DOHH2 (cell line): ENCODE measurements around the gene ZFHX2.

Experiments used
- H3F3A ChIP-seq: fragments of 200-600 bp; sonication (generic), shearing (Covaris generic); 2 replicates; pipeline ENCODE4 v1.6.0; 2016; ENCODE audit warnings: antibody characterized with exemption, mild to moderate bottlenecking; ENCODE audit not compliant: control insufficient read depth, insufficient read depth
- H3K27ac ChIP-seq: fragments of 200-600 bp; sonication (generic); 2 replicates; pipeline ENCODE4 v1.5.1; 2014; ENCODE audit warnings: low read depth, mild to moderate bottlenecking, low read length, moderate library complexity
- H3K27me3 ChIP-seq: fragments of 200-600 bp; sonication (generic); 2 replicates; pipeline ENCODE4 v1.6.1; 2014; ENCODE audit warnings: mild to moderate bottlenecking, low read length, mixed read lengths; ENCODE audit not compliant: control insufficient read depth
- H3K36me3 ChIP-seq: fragments of 200-600 bp; sonication (generic); 2 replicates; pipeline ENCODE4 v1.6.1; 2014; ENCODE audit warnings: mild to moderate bottlenecking, low read length, moderate library complexity, mixed read lengths; ENCODE audit not compliant: control insufficient read depth
- H3K4me1 ChIP-seq: fragments of 200-600 bp; sonication (generic); 2 replicates; pipeline ENCODE4 v1.6.1; 2014; ENCODE audit warnings: mild to moderate bottlenecking, low read length, mixed read lengths; ENCODE audit not compliant: control insufficient read depth
- H3K4me2 ChIP-seq: fragments of 200-600 bp; sonication (generic); 2 replicates; pipeline ENCODE4 v1.6.0; 2014; ENCODE audit warnings: mild to moderate bottlenecking, low read length, moderate library complexity
- H3K4me3 ChIP-seq: fragments of 200-600 bp; sonication (generic); 2 replicates; pipeline ENCODE4 v1.5.1; 2014; ENCODE audit warnings: mild to moderate bottlenecking, low read length, mixed read lengths
- H3K79me2 ChIP-seq: fragments of 200-600 bp; sonication (generic); 2 replicates; pipeline ENCODE4 v1.6.1; 2014; ENCODE audit warnings: mild to moderate bottlenecking, low read length, mixed read lengths; ENCODE audit not compliant: control insufficient read depth
- H3K9me2 ChIP-seq: fragments of 200-600 bp; sonication (generic); replicated peaks from 2 replicates; pipeline ENCODE4 v1.6.1; 2014; ENCODE audit warnings: mild to moderate bottlenecking, low read length, mixed read lengths; ENCODE audit not compliant: control insufficient read depth
- H3K9me3 ChIP-seq: fragments of 200-600 bp; sonication (generic); 2 replicates; pipeline ENCODE4 v1.6.1; 2014; ENCODE audit warnings: antibody characterized with exemption, low read length, mixed read lengths; ENCODE audit not compliant: control insufficient read depth, insufficient read depth
- H4K20me1 ChIP-seq: fragments of 200-600 bp; sonication (generic); 2 replicates; pipeline ENCODE4 v1.6.0; 2014; ENCODE audit warnings: low read depth, mild to moderate bottlenecking, antibody characterized with exemption, low read length, moderate library complexity; ENCODE audit not compliant: control insufficient read depth, insufficient read depth
- EZH2phosphoT487 ChIP-seq: fragments of 200-600 bp; sonication (generic); IDR thresholded peaks from 2 replicates; pipeline ENCODE4 v1.6.1; 2017; ENCODE audit warnings: borderline replicate concordance, mild to moderate bottlenecking, antibody characterized with exemption, low read length, moderate library complexity, mixed read lengths
- TF ChIP-seq, protein P1 (sequence below): fragments of 200-600 bp; sonication (generic); IDR thresholded peaks from one replicate; pipeline ENCODE4 v1.5.1; 2014; ENCODE audit warnings: antibody characterized with exemption, mild to moderate bottlenecking, low read depth, low read length; ENCODE audit not compliant: poor library complexity, severe bottlenecking

ZFHX2 gene

DNA sequence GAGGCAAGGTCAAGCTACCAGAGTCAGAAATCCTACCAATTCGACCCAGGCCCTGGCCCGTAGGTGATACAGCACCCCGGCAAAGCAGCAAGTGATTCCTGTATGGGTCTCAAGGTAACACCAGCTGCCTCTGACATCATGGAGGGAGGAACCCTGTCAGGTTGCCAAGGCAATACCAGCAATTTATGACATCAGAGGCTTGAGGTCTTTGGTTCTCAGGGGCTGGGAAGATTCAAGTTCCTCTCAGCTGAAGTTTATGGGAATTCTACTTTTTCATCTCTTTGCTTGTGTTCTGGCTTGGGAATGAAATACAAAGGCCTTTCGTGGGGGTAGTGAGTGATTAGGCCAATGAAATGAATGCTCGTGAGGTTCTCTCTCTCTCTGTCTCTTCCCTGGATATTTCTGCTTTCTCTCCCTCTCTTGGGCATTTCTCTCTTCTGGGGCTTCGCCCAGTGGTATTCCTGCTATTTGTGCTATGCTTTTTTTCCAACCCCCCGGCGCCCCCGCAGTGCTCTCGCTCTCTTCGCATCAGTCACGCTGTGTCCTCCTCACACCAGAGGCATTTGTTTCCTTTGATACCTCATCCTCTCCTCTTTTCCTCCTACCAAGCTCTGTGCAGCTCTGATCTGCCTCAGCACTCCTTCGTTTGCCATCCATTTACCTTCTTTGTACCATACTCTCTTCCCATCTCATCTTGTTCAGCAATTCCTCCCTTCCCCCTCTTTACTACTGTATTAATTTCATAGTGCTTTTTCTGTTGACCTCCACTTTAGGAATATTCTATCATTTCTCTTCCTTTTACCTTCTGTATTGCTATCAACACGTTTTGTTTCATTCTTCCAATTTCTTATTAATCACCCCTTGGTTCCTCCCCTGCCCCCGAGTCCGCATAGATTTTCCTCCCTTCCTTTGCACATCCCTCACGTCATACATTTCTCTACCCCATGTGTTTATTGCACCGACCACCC is 2.9 kb downstream of the ZFHX2 start:
- H3F3A ChIP-seq, result no peaks in the 10 kb centered on the region
- H4K20me1 ChIP-seq, result no peaks in the 10 kb centered on the region
- no peak for TF ChIP-seq EZH2phosphoT487
- TF ChIP-seq, protein P1, sequence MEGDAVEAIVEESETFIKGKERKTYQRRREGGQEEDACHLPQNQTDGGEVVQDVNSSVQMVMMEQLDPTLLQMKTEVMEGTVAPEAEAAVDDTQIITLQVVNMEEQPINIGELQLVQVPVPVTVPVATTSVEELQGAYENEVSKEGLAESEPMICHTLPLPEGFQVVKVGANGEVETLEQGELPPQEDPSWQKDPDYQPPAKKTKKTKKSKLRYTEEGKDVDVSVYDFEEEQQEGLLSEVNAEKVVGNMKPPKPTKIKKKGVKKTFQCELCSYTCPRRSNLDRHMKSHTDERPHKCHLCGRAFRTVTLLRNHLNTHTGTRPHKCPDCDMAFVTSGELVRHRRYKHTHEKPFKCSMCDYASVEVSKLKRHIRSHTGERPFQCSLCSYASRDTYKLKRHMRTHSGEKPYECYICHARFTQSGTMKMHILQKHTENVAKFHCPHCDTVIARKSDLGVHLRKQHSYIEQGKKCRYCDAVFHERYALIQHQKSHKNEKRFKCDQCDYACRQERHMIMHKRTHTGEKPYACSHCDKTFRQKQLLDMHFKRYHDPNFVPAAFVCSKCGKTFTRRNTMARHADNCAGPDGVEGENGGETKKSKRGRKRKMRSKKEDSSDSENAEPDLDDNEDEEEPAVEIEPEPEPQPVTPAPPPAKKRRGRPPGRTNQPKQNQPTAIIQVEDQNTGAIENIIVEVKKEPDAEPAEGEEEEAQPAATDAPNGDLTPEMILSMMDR, result no peak
- no peaks in the 10 kb centered on the region for H3K79me2 ChIP-seq
- H3K4me2 ChIP-seq, result no peak overlapping the region
- no peaks in the 10 kb centered on the region for H3K9me2 ChIP-seq
- peaks cover 16% of the 10 kb centered on the region for H3K4me1 ChIP-seq
- H3K36me3 ChIP-seq, result no peaks in the 10 kb centered on the region
- H3K27me3 ChIP-seq, result peaks cover 17% of the 10 kb centered on the region
- no peak overlapping the region for H3K4me3 ChIP-seq
- no peak overlapping the region for H3K27ac ChIP-seq
- no peaks in the 10 kb centered on the region for H3K9me3 ChIP-seq

DNA sequence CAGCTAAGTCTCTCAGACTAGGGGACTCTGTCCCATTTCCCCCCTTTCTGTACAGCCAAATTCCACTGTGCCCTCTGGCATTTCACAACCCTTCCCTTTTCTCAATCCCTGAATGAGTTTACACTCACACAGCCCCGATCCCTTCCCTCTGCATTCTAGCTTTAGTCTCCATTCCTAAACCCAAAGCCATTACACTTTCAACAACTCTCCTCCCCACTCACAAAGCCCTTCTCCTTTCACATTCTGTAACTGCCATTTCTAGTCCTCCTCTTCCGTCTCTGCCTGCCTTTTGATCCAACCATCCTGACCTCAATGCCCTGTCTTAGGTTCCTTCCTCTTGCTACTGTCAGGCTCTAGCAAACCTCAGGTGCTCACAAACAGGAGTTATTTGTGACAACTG is 3.6 kb downstream of the ZFHX2 start:
- H3K27ac ChIP-seq, result no peak overlapping the region
- no peak overlapping the region for H3K4me3 ChIP-seq
- no peaks in the 10 kb centered on the region for H4K20me1 ChIP-seq
- H3F3A ChIP-seq, result no peaks in the 10 kb centered on the region
- no peaks in the 10 kb centered on the region for H3K36me3 ChIP-seq
- H3K9me2 ChIP-seq, result no peaks in the 10 kb centered on the region
- H3K79me2 ChIP-seq, result no peaks in the 10 kb centered on the region
- no peak for TF ChIP-seq EZH2phosphoT487
- TF ChIP-seq, protein P1, result no peak
- H3K4me1 ChIP-seq, result peaks cover 16% of the 10 kb centered on the region
- no peaks in the 10 kb centered on the region for H3K9me3 ChIP-seq
- H3K27me3 ChIP-seq, result peaks cover 17% of the 10 kb centered on the region
- H3K4me2 ChIP-seq, result no peak overlapping the region

DNA sequence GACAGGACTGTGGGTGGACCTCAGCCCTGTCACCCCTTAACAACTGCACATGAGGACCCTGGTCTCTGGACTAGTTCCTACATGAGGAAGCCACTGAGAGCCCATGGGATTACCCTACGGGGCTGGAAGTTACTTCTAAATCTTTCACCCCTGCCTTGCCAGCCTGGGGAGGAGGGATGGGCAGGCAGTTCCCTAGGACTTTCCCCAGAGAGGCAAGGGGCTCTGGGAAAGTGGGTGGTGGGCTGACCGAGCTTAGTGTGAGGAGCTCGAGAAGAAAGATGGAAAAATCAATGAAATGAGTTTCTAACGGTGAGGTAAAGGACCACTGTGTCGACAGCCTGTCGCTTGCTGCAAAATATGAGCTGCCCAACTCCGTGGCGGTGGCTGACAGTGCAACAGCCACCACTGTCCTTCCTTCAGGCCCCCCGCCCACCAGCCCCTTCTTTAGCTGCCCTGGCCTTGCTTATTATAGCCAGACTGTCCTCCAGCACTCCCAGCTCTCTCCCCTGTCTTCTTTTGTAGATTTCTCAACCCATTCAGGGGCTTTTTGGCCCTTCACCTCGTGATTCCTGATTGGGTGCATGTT is 5.0 kb downstream of the ZFHX2 start:
- Histone ChIP-seq H3K36me3 (no peaks in the 10 kb centered on the region), H3K9me3 (no peaks in the 10 kb centered on the region), H4K20me1 (no peaks in the 10 kb centered on the region), H3K9me2 (no peaks in the 10 kb centered on the region), H3K4me2 (no peak overlapping the region), H3K4me3 (no peak overlapping the region), H3K27ac (no peak overlapping the region), H3K27me3 (peaks cover 17% of the 10 kb centered on the region), H3K4me1 (peaks cover 17% of the 10 kb centered on the region), H3F3A (no peaks in the 10 kb centered on the region), H3K79me2 (no peaks in the 10 kb centered on the region)
- TF ChIP-seq, protein P1, result no peak
- no peak for TF ChIP-seq EZH2phosphoT487
